Adrenal gland (tissue), 12 donors: Measurements from ENCODE around the gene HMGCLL1. TPM values are rescaled to one million over a fixed set of nuclear protein-coding genes. Genes with fewer than 3 reads are reported as not detected.

Source experiments
- DNase-seq, 7 donors: peaks; one replicate each; pipeline ENCODE4 v3.0.0-alpha.2; 2019 to 2020
- H3K27ac ChIP-seq, 5 donors: fragments of 200-600 bp; sonication (generic) in 4 of 5; 1 replicate in 3 of 5; 2 replicates in 2 of 5; pipeline versions ENCODE4 v1.5.1 to v1.8.0; 2016 to 2020; ENCODE audit warnings: mild to moderate bottlenecking in 1 of 5
- H3K27me3 ChIP-seq: fragments of 200-600 bp; 2 replicates; pipeline ENCODE4 v1.8.0; 2021
- H3K36me3 ChIP-seq, 2 donors: fragments of 200-600 bp; replicated peaks in 1 of 2; 1 replicate in 1 of 2; 2 replicates in 1 of 2; pipeline versions ENCODE4 v1.5.1 to v1.8.0; 2018 to 2022
- H3K4me1 ChIP-seq, 2 donors: fragments of 200-600 bp; replicated peaks in 1 of 2; 1 replicate in 1 of 2; 2 replicates in 1 of 2; pipeline versions ENCODE4 v1.5.1 to v1.8.0; 2018 to 2021
- H3K4me3 ChIP-seq, 4 donors: fragments of 200-600 bp; sonication (generic) in 3 of 4; one replicate each; pipeline ENCODE4 v1.5.1; 2016 to 2018
- H3K9me3 ChIP-seq, 3 donors: fragments of 200-600 bp; sonication (generic) in 1 of 3; replicated peaks in 1 of 3; 1 replicate in 2 of 3; 2 replicates in 1 of 3; pipeline versions ENCODE4 v1.5.1 to v1.8.0; 2016 to 2021
- CTCF ChIP-seq, 6 experiments: fragments of 450-650 bp in 4 of 6; fragments of 200-600 bp in 2 of 6; sonication (generic) in 1 of 6; IDR thresholded peaks; 1 replicate in 5 of 6; 2 replicates in 1 of 6; pipeline versions ENCODE4 v1.5.1 to v1.8.0; 2016 to 2021; ENCODE audit warnings: antibody characterized with exemption in 6 of 6, mild to moderate bottlenecking in 2 of 6, moderate library complexity in 1 of 6
- POLR2A ChIP-seq, 2 donors: fragments of 450-650 bp; IDR thresholded peaks; one replicate each; pipeline ENCODE4 v1.6.1; 2017; ENCODE audit warnings: antibody characterized with exemption in 2 of 2, mild to moderate bottlenecking in 2 of 2, moderate library complexity in 1 of 2
- WGBS, 4 donors: extraction: QIAGEN DNeasy Blood & Tissue Kit in 2 of 4; methylation state at CpG; one replicate each; pipeline versions ENCODE4 v1.1.5 to v1.1.7; 2013 to 2017; 5-methylcytosine and 5-hydroxymethylcytosine counted together
- intact Hi-C, 2 donors: fragments of 100-400 bp; cut with DNase I; formaldehyde crosslinking; loops; one replicate each; pipeline versions ENCODE4 v1.14.1 to v1.15.0; 2022 to 2023
- polyA plus RNA-seq, 3 donors: library from polyadenylated mRNA; stranded (reverse); fragments of 200-250 nt in 2 of 3; fragments of 350-450 nt in 1 of 3; fragmentation: Illumina TruSeq in 1 of 3; extraction: RNeasy Lipid Tissue Mini Kit (QIAGEN cat#74804) in 1 of 3; gene quantifications; one replicate each; pipeline ENCODE4 v1.2.3, GENCODE V29; 2013 to 2014
- total RNA-seq, 9 donors: library from RNA; depleted of rRNA in 4 of 9; stranded (reverse); fragments of >200 nt in 4 of 9; fragments of 120-200 nt in 1 of 9; fragmentation: NEBNext Ultra II Directional in 1 of 9; extraction: Animal tissue kit (Norgen Biotek cat#: 25700) in 1 of 9; gene quantifications; one replicate each; pipeline versions ENCODE4 v1.1.0 to v1.2.4, GENCODE V29; 2013 to 2023
- donor health status: healthy with polysubstance abuse.
- donor health status: Bipolar disorder and iron deficiency.
- donor health status: DM: yes; HTN: yes; CAD: no.
- donor health status: DM: no; HTN: no; CAD: no.
- donor health status: DM: no; HTN: no; CAD: no.
- donor health status: DM: yes; HTN: yes; CAD: no.

The HMGCLL1 gene
- total and polyA plus RNA-seq, 12 donors: 0.26 to 5.2 (median 1.7) TPM; not detected in 1

- H3K27ac ChIP-seq: no peak overlapping the region
- DNase-seq: no peak
- H3K27me3 ChIP-seq: no peaks in the 10 kb centered on the region
- no peaks in the 10 kb centered on the region for H3K4me1 ChIP-seq
- TF ChIP-seq POLR2A (IDR thresholded peaks at IDR 0.05) (no peak), CTCF (IDR thresholded peaks at IDR 0.05) (no peak)
- intact Hi-C loops: loop anchor here (5.0 to 10.0 kb wide), 3 partner anchors 436 to 508 kb away; no protein-coding TSS in a partner anchor
- H3K4me3 ChIP-seq: no peak overlapping the region
- no peaks in the 10 kb centered on the region for H3K36me3 ChIP-seq
- 69 to 79% (median 74%) methylated on average over 3 of the region's 3 CpGs for WGBS, 4 donors
- H3K9me3 ChIP-seq: no peaks in the 10 kb centered on the region
Measured at GRCh38 chr6:55449225-55449624, 129.8 kb downstream of the HMGCLL1 start.

GRCh38 chr6:55448451-55448850 lies 130.5 kb downstream of the HMGCLL1 start:
- Histone ChIP-seq H3K27ac (no peak overlapping the region), H3K27me3 (no peaks in the 10 kb centered on the region), H3K4me3 (no peak overlapping the region), H3K9me3 (no peaks in the 10 kb centered on the region), H3K4me1 (no peaks in the 10 kb centered on the region), H3K36me3 (no peaks in the 10 kb centered on the region)
- intact Hi-C loops: loop anchor here (5.0 to 10.0 kb wide), 3 partner anchors 436 to 509 kb away; no protein-coding TSS in a partner anchor
- no peak for DNase-seq
- TF ChIP-seq CTCF (IDR thresholded peaks at IDR 0.05) (no peak), POLR2A (IDR thresholded peaks at IDR 0.05) (no peak)

- no peak for DNase-seq
- H3K4me3 ChIP-seq: no peak overlapping the region
- no peaks in the 10 kb centered on the region for H3K36me3 ChIP-seq
- no peaks in the 10 kb centered on the region for H3K4me1 ChIP-seq
- TF ChIP-seq CTCF (IDR thresholded peaks at IDR 0.05) (no peak), POLR2A (IDR thresholded peaks at IDR 0.05) (no peak)
- no peaks in the 10 kb centered on the region for H3K9me3 ChIP-seq
- WGBS, 4 donors: 63 to 84% (median 77%) methylated on average over 3 of the region's 3 CpGs
- H3K27me3 ChIP-seq: no peaks in the 10 kb centered on the region
- intact Hi-C loops: loop anchor here (5.0 to 10.0 kb wide), 3 partner anchors 437 to 509 kb away; no protein-coding TSS in a partner anchor
- H3K27ac ChIP-seq: no peak overlapping the region
Measured at GRCh38 chr6:55447891-55448290, 131.1 kb downstream of the HMGCLL1 start.

- no peaks in the 10 kb centered on the region for H3K4me1 ChIP-seq
- intact Hi-C loops: loop anchor here (5.0 to 10.0 kb wide), 3 partner anchors 439 to 512 kb away; no protein-coding TSS in a partner anchor
- TF ChIP-seq CTCF (IDR thresholded peaks at IDR 0.05) (peak; percentile 28 to 64 (median 48)), POLR2A (IDR thresholded peaks at IDR 0.05) (no peak)
- WGBS, 4 donors: 0 to 1% (median 0%) methylated on average over 1 of the region's 1 CpG
- no peak overlapping the region for H3K4me3 ChIP-seq
- no peak overlapping the region for H3K27ac ChIP-seq
- peak in 1 of 7 donors; percentile 1 for DNase-seq
- H3K27me3 ChIP-seq: no peaks in the 10 kb centered on the region
- no peaks in the 10 kb centered on the region for H3K9me3 ChIP-seq
- H3K36me3 ChIP-seq: no peaks in the 10 kb centered on the region
Measured at GRCh38 chr6:55445648-55446204, 133.3 kb downstream of the HMGCLL1 start.
